Activated T-cell treated with anti-CD3 and anti-CD28 coated beads for 4 hours (primary cell): ENCODE data around the gene RBM39.
"Not testable (repeated sequence)": the region's sequence is repeated elsewhere in the genome, so short reads cannot be mapped to it uniquely, and the experiment has no call there.

Experiments
- DNase-seq: peaks from one replicate; pipeline ENCODE4 v3.0.0-alpha.2; 2020

The RBM39 gene

GRCh38 chr20:35750611-35751010 lies 8.6 kb upstream of the RBM39 start:
- DNase-seq, result no peak

- not testable (repeated sequence) for DNase-seq
Observed at GRCh38 chr20:35744492-35744841, 2.4 kb upstream of the RBM39 start.

GRCh38 chr20:35743693-35744491 lies 1.8 kb upstream of the RBM39 start:
- DNase-seq, result no peak

- no peak for DNase-seq
Observed at GRCh38 chr20:35742741-35743523, 872 bp upstream of the RBM39 start.

- no peak for DNase-seq
Observed at GRCh38 chr20:35739294-35740163, 2.5 kb downstream of the RBM39 start.

GRCh38 chr20:35738410-35739179 lies 3.5 kb downstream of the RBM39 start:
- DNase-seq, result no peak

GRCh38 chr20:35737865-35738333 lies 4.2 kb downstream of the RBM39 start:
- no peak for DNase-seq

- DNase-seq, result no peak
Observed at GRCh38 chr20:35735826-35736470, 6.1 kb downstream of the RBM39 start.

GRCh38 chr20:35734777-35735649 lies 7.0 kb downstream of the RBM39 start:
- no peak for DNase-seq

- no peak for DNase-seq
Observed at GRCh38 chr20:35734374-35734773, 7.7 kb downstream of the RBM39 start.

GRCh38 chr20:35732644-35732982 lies 9.4 kb downstream of the RBM39 start:
- no peak for DNase-seq

GRCh38 chr20:35731862-35732643 lies 10.0 kb downstream of the RBM39 start:
- no peak for DNase-seq

GRCh38 chr20:35731469-35731788 lies 10.6 kb downstream of the RBM39 start:
- no peak for DNase-seq

- DNase-seq, result no peak
Observed at GRCh38 chr20:35730583-35731468, 11.2 kb downstream of the RBM39 start.

GRCh38 chr20:35729836-35730582 lies 12.1 kb downstream of the RBM39 start:
- DNase-seq, result no peak

- no peak for DNase-seq
Observed at GRCh38 chr20:35729283-35729807, 12.7 kb downstream of the RBM39 start.

GRCh38 chr20:35726842-35727711 lies 15.0 kb downstream of the RBM39 start:
- DNase-seq, result no peak
